GM12892 (cell line): Measurements from ENCODE around the gene SEC23IP.

Source experiments
- POLR2A ChIP-seq: IDR thresholded peaks from 2 replicates; pipeline ENCODE4 v1.6.1; 2011; ENCODE audit warnings: low read depth, low read length, control low read depth
- POLR2AphosphoS5 ChIP-seq: IDR thresholded peaks from 2 replicates; pipeline ENCODE4 v1.6.1; 2011; ENCODE audit warnings: low read depth, low read length, control low read depth
- TAF1 ChIP-seq: IDR thresholded peaks from 2 replicates; pipeline ENCODE4 v1.6.1; 2011; ENCODE audit warnings: low read depth, mild to moderate bottlenecking, control low read depth, low read length, borderline replicate concordance

- no peak for TF ChIP-seq POLR2AphosphoS5
- TF ChIP-seq POLR2A: no peak
- TF ChIP-seq TAF1: no peak
Observed at GRCh38 chr10:119867317-119867716, 25.2 kb upstream of the SEC23IP start.
